A549 (cell line): ENCODE measurements around the gene ABCC2. TPM values are rescaled to one million over a fixed set of nuclear protein-coding genes. Genes with fewer than 3 reads are reported as not detected.
"Not testable (repeated sequence)": the region's sequence is repeated elsewhere in the genome, so short reads cannot be mapped to it uniquely, and the experiment has no call there.

Experiments used
- ATAC-seq, 2 experiments: fragments of 200-7000 bp in 1 of 2; fragments of >200 bp in 1 of 2; cut with Nextera tagmentation in 1 of 2; cut with Tn5 transposase in 1 of 2; 3 replicates each; pipeline versions ENCODE4 v1.8.0 to v1.9.1; 2018 to 2020; ENCODE audit warnings: mild to moderate bottlenecking in 1 of 2, moderate library complexity in 1 of 2
- CTCF ChIA-PET: fragments of 300-600 bp; sonication (Branson Sonifier 250); formaldehyde crosslinking; extraction: SDS; loops from one replicate; lab custom pipeline; 2021; ENCODE audit warnings: antibody characterized with exemption, inconsistent platforms; lab: Yijun Ruan, JAX
- POLR2A ChIA-PET: fragments of 350-600 bp; formaldehyde crosslinking; extraction: SDS; loops from one replicate; lab custom pipeline; 2021; ENCODE audit warnings: antibody characterized with exemption, inconsistent platforms; lab: Yijun Ruan, JAX
- DNase-seq, 2 experiments: peaks; one replicate each; pipeline versions ENCODE4 v3.0.0 to v3.0.0-alpha.2; 2011 to 2016; ENCODE audit warnings: low read depth in 1 of 2, low spot score in 1 of 2
- FAIRE-seq: peaks from 2 replicates; lab custom pipeline; 2011; peaks lifted over from hg19 to GRCh38; lab: Jason Lieb, UNC
- H3K27ac ChIP-seq, 2 experiments: fragments of >200 bp; sonication (Bioruptor Twin); formaldehyde crosslinking; 3 replicates each; pipeline ENCODE4 v1.5.1; 2016 to 2017
- H3K4me1 ChIP-seq: fragments of >200 bp; sonication (Bioruptor Twin); formaldehyde crosslinking; 3 replicates; pipeline ENCODE4 v1.6.1; 2016
- H3K4me2 ChIP-seq: fragments of >200 bp; sonication (Bioruptor Twin); formaldehyde crosslinking; 3 replicates; pipeline ENCODE4 v1.6.1; 2016
- H3K4me3 ChIP-seq: fragments of >200 bp; sonication (Bioruptor Twin); formaldehyde crosslinking; 3 replicates; pipeline ENCODE4 v1.5.1; 2016
- H3K9me3 ChIP-seq: fragments of >200 bp; sonication (Bioruptor Twin); formaldehyde crosslinking; 3 replicates; pipeline ENCODE4 v1.6.1; 2016
- BHLHE40 ChIP-seq: IDR thresholded peaks from 2 replicates; pipeline ENCODE4 v1.6.1; 2012; ENCODE audit warnings: low read depth, low read length, inconsistent platforms
- CBX2 ChIP-seq: fragments of 200-600 bp; sonication (generic); IDR thresholded peaks from 2 replicates; pipeline ENCODE4 v1.6.1; 2016; ENCODE audit warnings: low read depth, mild to moderate bottlenecking, borderline replicate concordance
- E2F6 ChIP-seq: IDR thresholded peaks from 2 replicates; pipeline ENCODE4 v1.6.1; 2012; ENCODE audit warnings: low read depth, borderline replicate concordance
- EHF ChIP-seq: fragments of 250-450 bp; sonication (Bioruptor Pico); IDR thresholded peaks from 2 replicates; pipeline ENCODE4 v1.5.0; 2020; ENCODE audit warnings: mild to moderate bottlenecking
- EHMT2 ChIP-seq: fragments of 200-600 bp; sonication (generic); IDR thresholded peaks from 2 replicates; pipeline ENCODE4 v1.6.1; 2016; ENCODE audit warnings: antibody characterized with exemption, low read depth, mild to moderate bottlenecking, moderate library complexity
- HES2 ChIP-seq: fragments of >200 bp; sonication (Bioruptor Twin); formaldehyde crosslinking; IDR thresholded peaks from 2 replicates; pipeline ENCODE4 v1.6.1; 2016
- HOXA7 ChIP-seq: fragments of 250-450 bp; sonication (Bioruptor Pico); IDR thresholded peaks from 2 replicates; pipeline ENCODE4 v1.5.0; 2020; ENCODE audit warnings: mild to moderate bottlenecking, moderate library complexity
- HOXB13 ChIP-seq: fragments of 250-450 bp; sonication (Bioruptor Pico); IDR thresholded peaks from 2 replicates; pipeline ENCODE4 v1.5.0; 2020; ENCODE audit warnings: low read depth, mild to moderate bottlenecking, moderate library complexity
- JUNB ChIP-seq: fragments of >200 bp; sonication (Bioruptor Twin); formaldehyde crosslinking; IDR thresholded peaks from 2 replicates; pipeline ENCODE4 v1.6.1; 2016
- KDM1A ChIP-seq: fragments of 200-600 bp; sonication (generic); IDR thresholded peaks from 2 replicates; pipeline ENCODE4 v1.6.1; 2016; ENCODE audit warnings: low read depth, mild to moderate bottlenecking
- KDM5A ChIP-seq: fragments of 200-600 bp; sonication (generic); IDR thresholded peaks from 2 replicates; pipeline ENCODE4 v1.6.1; 2016; ENCODE audit warnings: antibody characterized with exemption, mild to moderate bottlenecking
- MYC ChIP-seq: IDR thresholded peaks from 2 replicates; pipeline ENCODE4 v1.6.1; 2012; ENCODE audit warnings: mild to moderate bottlenecking, inconsistent platforms, low read length, improper control_type of control experiment, borderline replicate concordance
- NPAS2 ChIP-seq: fragments of 250-450 bp; sonication (Bioruptor Pico); IDR thresholded peaks from 2 replicates; pipeline ENCODE4 v1.8.0; 2022; ENCODE audit warnings: mild to moderate bottlenecking, moderate library complexity, borderline replicate concordance
- PHF8 ChIP-seq: fragments of 200-600 bp; sonication (generic); IDR thresholded peaks from 2 replicates; pipeline ENCODE4 v1.6.1; 2016; ENCODE audit warnings: low read depth, mild to moderate bottlenecking, antibody characterized with exemption, moderate library complexity, borderline replicate concordance
- RAD21 ChIP-seq, 2 experiments: fragments of >200 bp in 1 of 2; sonication (Bioruptor Twin) in 1 of 2; formaldehyde crosslinking in 1 of 2; IDR thresholded peaks in 1 of 2; conservative IDR thresholded peaks in 1 of 2; 2 replicates in 1 of 2; 3 replicates in 1 of 2; pipeline ENCODE4 v1.6.1; 2012 to 2018; ENCODE audit warnings: inconsistent platforms in 1 of 2
- RFX5 ChIP-seq: fragments of 450-650 bp; IDR thresholded peaks from 2 replicates; pipeline ENCODE4 v1.7.1; 2014; ENCODE audit warnings: antibody characterized with exemption, mild to moderate bottlenecking, moderate library complexity
- SREBF2 ChIP-seq: fragments of 450-650 bp; IDR thresholded peaks from 2 replicates; pipeline ENCODE4 v1.6.1; 2014; ENCODE audit warnings: mild to moderate bottlenecking, moderate library complexity
- TFCP2L1 ChIP-seq: fragments of 250-450 bp; sonication (Bioruptor Pico); IDR thresholded peaks from 2 replicates; pipeline ENCODE4 v1.5.0; 2021; ENCODE audit warnings: mild to moderate bottlenecking
- TP53 ChIP-seq: fragments of 250-450 bp; sonication (Bioruptor Pico); IDR thresholded peaks from 2 replicates; pipeline ENCODE4 v1.5.0; 2021; ENCODE audit warnings: mild to moderate bottlenecking, moderate library complexity
- ZSCAN20 ChIP-seq: fragments of 250-450 bp; sonication (Bioruptor Pico); IDR thresholded peaks from 2 replicates; pipeline ENCODE4 v1.8.0; 2022; ENCODE audit warnings: mild to moderate bottlenecking, moderate library complexity
- WGBS: methylation state at CpG from one replicate; pipeline ENCODE4 v1.1.6; 2017; ENCODE audit errors: missing lambda C conversion rate; 5-methylcytosine and 5-hydroxymethylcytosine counted together
- polyA plus RNA-seq, 4 experiments: library from polyadenylated mRNA; depleted of rRNA in 3 of 4; stranded (reverse); fragments of >200 nt; fragmentation: RNase III in 1 of 4; extraction: RNeasy Plus Mini Kit Qiagen cat#74134 plus additional on column Dnase treatment in 1 of 4; gene quantifications; 2 replicates in 3 of 4; 3 replicates in 1 of 4; pipeline ENCODE4 v1.2.3, GENCODE V29; 2011 to 2017

Gene ABCC2
- polyA plus RNA-seq, 2 of the 4 experiments (the other 2 are of a cell fraction), result 192 to 369 TPM

DNA sequence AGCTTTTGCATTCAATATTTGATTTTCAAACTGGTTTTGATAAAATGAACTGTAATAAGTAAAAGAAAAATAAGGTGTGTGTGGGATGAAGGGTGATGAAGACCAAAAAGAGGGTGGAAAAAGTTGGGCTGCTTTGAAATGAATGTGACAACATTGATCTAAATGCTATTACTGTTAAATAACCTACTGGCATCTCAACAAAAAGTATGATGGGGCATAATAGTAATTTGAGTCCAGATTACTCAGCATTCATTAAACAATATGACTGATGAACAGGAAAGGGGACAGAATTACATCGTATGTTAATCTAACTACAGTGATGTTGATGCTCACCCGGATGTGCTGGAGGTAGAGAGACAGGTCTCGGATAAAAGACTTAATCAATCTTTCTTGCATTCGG is 112.2 kb downstream of the ABCC2 start:
- H3K4me3 ChIP-seq, result no peak overlapping the region
- no peak overlapping the region for H3K4me2 ChIP-seq
- no peaks in the 10 kb centered on the region for H3K9me3 ChIP-seq
- no peak overlapping the region for H3K27ac ChIP-seq
- 87% methylated on average over 4 of the region's 4 CpGs for WGBS
- ChIA-PET POLR2A (no interaction called here), CTCF (interaction anchor here (0.9 to 2.4 kb wide), 7 partner anchors 12 to 152 kb away, joined by 3 to 12 read pairs (median 3); partner anchors contain the start of gene DNMBP)
- ATAC-seq (no peak), FAIRE-seq (no peak), DNase-seq (no peak)
- no peak for TF ChIP-seq KDM5A
- TF ChIP-seq SREBF2, result no peak
- no peak for TF ChIP-seq HOXA7 (CRISPR knock-in tag)
- TF ChIP-seq ZSCAN20 (CRISPR knock-in tag), result no peak
- no peak for TF ChIP-seq TFCP2L1
- TF ChIP-seq TP53 (CRISPR knock-in tag), result no peak
- TF ChIP-seq KDM1A, result no peak
- TF ChIP-seq E2F6, result no peak
- no peak for TF ChIP-seq NPAS2
- no peak for TF ChIP-seq CBX2
- no peak for TF ChIP-seq MYC
- TF ChIP-seq RFX5, result no peak
- TF ChIP-seq EHF, result no peak
- TF ChIP-seq RAD21 (conservative IDR thresholded peaks at IDR 0.05 in 1 of 2, IDR thresholded peaks at IDR 0.05 in 1 of 2), result no peak
- TF ChIP-seq JUNB, result no peak
- H3K4me1 ChIP-seq, result no peaks in the 10 kb centered on the region

DNA sequence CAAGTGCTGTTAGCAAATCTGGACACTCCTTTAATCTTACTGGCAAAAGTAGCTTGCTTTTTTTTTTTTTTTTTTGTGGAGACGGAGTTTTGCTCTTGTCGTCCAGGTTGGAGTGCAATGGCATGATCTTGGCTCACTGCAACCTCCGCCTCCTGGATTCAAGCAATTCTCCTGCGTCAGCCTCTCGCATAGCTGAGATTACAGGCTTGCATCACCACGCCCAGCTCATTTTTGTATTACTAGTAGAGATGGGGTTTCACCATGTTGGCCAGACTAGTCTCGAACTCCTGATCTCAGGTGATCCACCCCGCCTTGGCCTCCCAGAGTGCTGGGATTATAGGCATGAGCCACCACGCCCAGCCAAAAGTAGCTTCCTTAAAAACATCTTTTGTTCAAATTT is 112.6 kb downstream of the ABCC2 start:
- CTCF ChIA-PET, result interaction anchor here (0.9 to 2.4 kb wide), 7 partner anchors 11 to 151 kb away, joined by 3 to 12 read pairs (median 3); partner anchors contain the start of gene DNMBP
- H3K4me2 ChIP-seq, H3K27ac ChIP-seq, DNase-seq, H3K4me1 ChIP-seq, FAIRE-seq, POLR2A ChIA-PET, ATAC-seq, H3K9me3 ChIP-seq, H3K4me3 ChIP-seq: not testable (repeated sequence)
- WGBS, result 87% methylated on average over 9 of the region's 9 CpGs

DNA sequence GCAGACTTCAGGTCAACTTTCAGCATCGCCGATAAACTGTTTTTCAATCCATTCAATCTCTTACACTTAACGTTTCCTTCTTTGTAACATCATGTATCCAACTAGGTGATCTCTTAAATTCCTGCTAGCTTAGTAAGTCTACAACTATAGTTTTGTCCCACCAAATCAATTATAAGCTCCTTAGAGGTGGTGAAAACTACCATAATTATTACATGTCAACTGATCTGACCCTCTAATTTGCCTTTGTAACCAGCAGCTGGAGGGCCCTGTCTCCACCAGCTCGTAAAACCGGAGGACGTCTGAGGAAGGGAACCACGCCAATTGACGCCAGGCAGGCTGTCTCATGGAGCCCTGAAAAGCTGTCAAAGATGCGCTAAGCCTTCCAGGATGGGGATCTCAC is 113.4 kb downstream of the ABCC2 start:
- FAIRE-seq (no peak), ATAC-seq (no peak), DNase-seq (no peak)
- POLR2A ChIA-PET, result interaction anchor here (1.1 kb wide), 1 partner anchor 10 kb away, joined by 3 read pairs; no protein-coding TSS in a partner anchor
- TF ChIP-seq PHF8 (no peak), KDM5A (no peak), TP53 (CRISPR knock-in tag) (no peak), HES2 (no peak), EHMT2 (no peak), E2F6 (no peak), BHLHE40 (no peak), HOXB13 (no peak)
- Histone ChIP-seq H3K9me3 (no peaks in the 10 kb centered on the region), H3K27ac (no peak overlapping the region), H3K4me2 (no peak overlapping the region), H3K4me1 (no peaks in the 10 kb centered on the region), H3K4me3 (no peak overlapping the region)
- 91% methylated on average over 9 of the region's 9 CpGs for WGBS
- CTCF ChIA-PET, result interaction anchor here (1.0 to 2.4 kb wide), 4 partner anchors 16 to 150 kb away, joined by 3 to 12 read pairs (median 6); partner anchors contain the start of gene DNMBP

Other genes with a start within 250 kb of the ABCC2 start
- gene NKX2-3, start 249.7 kb upstream of the ABCC2 start, polyA plus RNA-seq (2011; rRNA removed), result not detected in 2 replicates
- 0.05 TPM in 1 of 3 replicates, not detected in the others for gene NKX2-3, start 249.7 kb upstream of the ABCC2 start, polyA plus RNA-seq (2017; fragmentation: RNase III; extraction: RNeasy Plus Mini Kit Qiagen cat#74134 plus additional on column Dnase treatment)
- 24.1 and 30.7 TPM in 2 replicates for gene SLC25A28, start 162.2 kb upstream of the ABCC2 start, polyA plus RNA-seq (2011; rRNA removed)
- gene SLC25A28, start 162.2 kb upstream of the ABCC2 start, polyA plus RNA-seq (2017; fragmentation: RNase III; extraction: RNeasy Plus Mini Kit Qiagen cat#74134 plus additional on column Dnase treatment), result 21.3 to 22.6 TPM (median 21.4 TPM) in 3 replicates
- 10.4 and 10.7 TPM in 2 replicates for gene ENTPD7, start 123.1 kb upstream of the ABCC2 start, polyA plus RNA-seq (2011; rRNA removed)
- 6.6 to 7.3 TPM (median 6.8 TPM) in 3 replicates for gene ENTPD7, start 123.1 kb upstream of the ABCC2 start, polyA plus RNA-seq (2017; fragmentation: RNase III; extraction: RNeasy Plus Mini Kit Qiagen cat#74134 plus additional on column Dnase treatment)
- gene COX15, start 50.5 kb upstream of the ABCC2 start, polyA plus RNA-seq (2011; rRNA removed), result 54.4 and 54.7 TPM in 2 replicates
- gene COX15, start 50.5 kb upstream of the ABCC2 start, polyA plus RNA-seq (2017; fragmentation: RNase III; extraction: RNeasy Plus Mini Kit Qiagen cat#74134 plus additional on column Dnase treatment), result 44.2 to 47.3 TPM (median 45.8 TPM) in 3 replicates
- 48.3 and 66.5 TPM in 2 replicates for gene CUTC, start 50.4 kb upstream of the ABCC2 start, polyA plus RNA-seq (2011; rRNA removed)
- 44.5 to 48.8 TPM (median 47.6 TPM) in 3 replicates for gene CUTC, start 50.4 kb upstream of the ABCC2 start, polyA plus RNA-seq (2017; fragmentation: RNase III; extraction: RNeasy Plus Mini Kit Qiagen cat#74134 plus additional on column Dnase treatment)
- 20.3 and 24.3 TPM in 2 replicates for gene DNMBP, start 227.3 kb downstream of the ABCC2 start, polyA plus RNA-seq (2011; rRNA removed)
- gene DNMBP, start 227.3 kb downstream of the ABCC2 start, polyA plus RNA-seq (2017; fragmentation: RNase III; extraction: RNeasy Plus Mini Kit Qiagen cat#74134 plus additional on column Dnase treatment), result 12.6 to 15.3 TPM (median 13.7 TPM) in 3 replicates